Duodenal mucosa (tissue), 2 donors: Measurements from ENCODE around the gene IRF1.
"Not testable (repeated sequence)": the region's sequence is repeated elsewhere in the genome, so short reads cannot be mapped to it uniquely, and the experiment has no call there.

ENCODE experiments used
- H3K27ac ChIP-seq: one replicate; pipeline ENCODE4 v1.7.0; 2013; ENCODE audit warnings: low read depth, low read length
- H3K27me3 ChIP-seq, 2 donors: one replicate each; pipeline ENCODE4 v1.7.0; 2013; ENCODE audit warnings: low read length in 2 of 2, control low read depth in 1 of 2; ENCODE audit not compliant: insufficient read depth in 2 of 2, control insufficient read depth in 1 of 2
- H3K36me3 ChIP-seq, 2 donors: one replicate each; pipeline ENCODE4 v1.7.0; 2013; ENCODE audit warnings: low read length in 2 of 2, control low read depth in 1 of 2; ENCODE audit not compliant: insufficient read depth in 2 of 2, control insufficient read depth in 1 of 2
- H3K4me1 ChIP-seq, 2 donors: one replicate each; pipeline ENCODE4 v1.7.0; 2013; ENCODE audit warnings: low read length in 2 of 2, control low read depth in 1 of 2; ENCODE audit not compliant: insufficient read depth in 2 of 2, control insufficient read depth in 1 of 2
- H3K4me3 ChIP-seq, 2 donors: one replicate each; pipeline ENCODE4 v1.7.0; 2013; ENCODE audit warnings: low read length in 2 of 2, low read depth in 1 of 2
- H3K9ac ChIP-seq, 2 donors: one replicate each; pipeline ENCODE4 v1.7.0; 2013; ENCODE audit warnings: low read length in 2 of 2, low read depth in 1 of 2
- H3K9me3 ChIP-seq, 2 donors: one replicate each; pipeline ENCODE4 v1.7.0; 2013; ENCODE audit warnings: low read length in 2 of 2, control low read depth in 1 of 2; ENCODE audit not compliant: control insufficient read depth in 1 of 2

IRF1 gene

DNA sequence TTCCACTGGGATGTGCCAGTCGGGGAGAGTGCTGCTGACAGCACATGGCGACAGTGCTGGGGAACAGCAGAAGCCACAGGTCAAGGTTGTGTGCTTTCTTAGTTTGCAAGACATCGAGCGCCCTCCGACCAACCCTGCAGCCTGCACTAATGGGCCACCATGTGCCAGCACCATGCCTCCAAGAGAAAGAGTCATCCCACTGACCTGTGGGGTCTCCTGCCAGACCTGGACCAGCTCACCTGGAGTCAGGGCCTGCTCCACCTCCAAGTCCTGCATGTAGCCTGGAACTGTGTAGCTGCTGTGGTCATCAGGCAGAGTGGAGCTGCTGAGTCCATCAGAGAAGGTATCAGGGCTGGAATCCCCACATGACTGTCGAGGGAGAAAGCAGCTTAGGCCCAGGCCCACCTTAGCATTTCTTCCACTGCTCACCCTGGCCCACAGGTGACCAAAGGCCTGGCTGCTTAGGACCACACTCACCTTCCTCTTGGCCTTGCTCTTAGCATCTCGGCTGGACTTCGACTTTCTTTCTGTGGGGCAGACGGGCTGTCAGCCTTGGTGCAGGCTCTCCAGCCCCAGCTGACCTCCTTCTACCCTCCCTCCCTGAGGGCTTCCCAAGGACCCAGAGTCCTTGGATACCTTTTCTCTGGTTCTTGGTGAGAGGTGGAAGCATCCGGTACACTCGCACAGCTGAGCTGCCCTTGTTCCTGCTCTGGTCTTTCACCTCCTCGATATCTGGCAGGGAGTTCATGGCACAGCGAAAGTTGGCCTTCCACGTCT lies 4.1 kb downstream of the IRF1 start:
- H3K9ac ChIP-seq, result peak overlapping the region; percentile 10 to 95
- peak overlapping the region; percentile 13 for H3K27ac ChIP-seq
- H3K4me1 ChIP-seq, result peaks cover 55 to 57% of the 10 kb centered on the region in 2 donors
- peak overlapping the region; percentile 91 to 96 for H3K4me3 ChIP-seq
- H3K36me3 ChIP-seq, result peaks cover 64 to 69% of the 10 kb centered on the region in 2 donors
- no peaks in the 10 kb centered on the region for H3K9me3 ChIP-seq
- no peaks in the 10 kb centered on the region for H3K27me3 ChIP-seq

DNA sequence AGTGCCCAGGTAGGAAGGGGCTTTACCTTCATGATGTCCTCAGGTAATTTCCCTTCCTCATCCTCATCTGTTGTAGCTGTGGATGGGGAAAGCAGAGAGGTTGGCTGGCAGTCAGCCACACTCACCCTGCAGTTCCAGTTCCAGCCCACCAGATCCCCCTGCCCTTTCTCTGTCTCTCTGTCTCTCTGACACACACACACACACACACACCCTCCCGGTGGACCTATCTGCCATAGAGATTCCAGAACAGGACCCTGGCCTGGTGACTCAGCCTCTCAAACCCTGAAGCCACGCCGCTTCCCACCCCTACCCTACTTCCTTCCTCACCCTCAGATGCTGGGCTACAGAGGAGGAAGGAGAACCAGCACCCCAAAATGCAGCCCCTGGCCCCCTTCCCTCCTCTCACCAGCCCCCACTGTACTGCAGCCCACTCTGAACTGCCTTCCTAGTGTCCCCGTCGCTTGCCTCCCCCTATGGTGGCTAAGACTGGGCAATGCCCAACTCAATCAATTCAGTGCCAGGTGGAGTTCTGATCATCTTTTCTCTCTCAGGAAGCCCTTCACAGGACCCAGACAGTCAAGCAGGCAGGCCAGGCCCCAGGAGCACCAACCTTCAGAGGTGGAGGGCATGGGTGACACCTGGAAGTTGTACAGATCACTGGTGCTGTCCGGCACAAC lies 4.8 kb downstream of the IRF1 start:
- no peaks in the 10 kb centered on the region for H3K27me3 ChIP-seq
- H3K27ac ChIP-seq, result no peak overlapping the region
- peaks cover 53 to 57% of the 10 kb centered on the region in 2 donors for H3K4me1 ChIP-seq
- peak overlapping the region; percentile 28 to 96 for H3K4me3 ChIP-seq
- H3K9me3 ChIP-seq, result no peaks in the 10 kb centered on the region
- peaks cover 64 to 75% of the 10 kb centered on the region in 2 donors for H3K36me3 ChIP-seq
- H3K9ac ChIP-seq, result peak overlapping the region; percentile 10 to 40

DNA sequence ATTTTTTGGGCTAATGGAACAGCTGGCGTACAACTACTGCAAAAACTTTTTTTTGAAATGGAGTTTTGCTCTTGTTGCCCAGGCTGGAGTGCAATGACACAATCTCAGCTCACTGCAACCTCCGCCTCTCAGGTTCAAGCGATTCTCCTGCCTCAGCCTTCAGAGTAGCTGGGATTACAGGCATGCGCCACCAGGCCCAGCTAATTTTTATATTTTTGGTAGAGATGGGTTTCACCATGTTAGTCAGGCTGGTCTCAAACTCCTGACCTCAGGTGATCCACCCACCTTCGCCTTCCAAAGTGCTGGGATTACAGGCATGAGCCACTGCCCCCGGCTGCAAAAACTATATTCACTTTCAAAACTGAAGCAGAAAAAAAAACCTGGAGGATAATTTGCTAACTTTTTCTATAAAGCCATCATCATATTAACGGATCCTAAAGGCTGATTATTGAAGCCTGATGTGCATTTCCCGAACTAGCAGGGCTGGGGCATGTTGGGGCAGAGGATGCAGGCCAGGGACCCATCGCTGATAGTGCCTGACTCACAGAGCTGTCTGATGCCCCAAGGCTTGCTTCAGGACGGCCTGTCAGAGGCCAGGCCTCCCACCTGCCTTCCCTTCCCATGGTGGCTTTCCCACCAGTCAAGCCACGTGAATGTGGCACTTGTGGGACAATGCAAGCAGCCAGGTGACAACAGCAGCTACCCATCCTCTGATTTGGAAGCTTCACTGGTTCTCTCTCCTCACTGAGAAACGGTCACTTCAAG lies 5.5 kb downstream of the IRF1 start:
- Histone ChIP-seq H3K4me3 (peak overlapping the region in 1 of 2 donors; percentile 20), H3K9ac (peak overlapping the region in 1 of 2 donors; percentile 4), H3K36me3 (peaks cover 64 to 75% of the 10 kb centered on the region in 2 donors), H3K4me1 (peaks cover 54 to 59% of the 10 kb centered on the region in 2 donors)
- not testable (repeated sequence) for H3K27me3 ChIP-seq, H3K9me3 ChIP-seq, H3K27ac ChIP-seq

DNA sequence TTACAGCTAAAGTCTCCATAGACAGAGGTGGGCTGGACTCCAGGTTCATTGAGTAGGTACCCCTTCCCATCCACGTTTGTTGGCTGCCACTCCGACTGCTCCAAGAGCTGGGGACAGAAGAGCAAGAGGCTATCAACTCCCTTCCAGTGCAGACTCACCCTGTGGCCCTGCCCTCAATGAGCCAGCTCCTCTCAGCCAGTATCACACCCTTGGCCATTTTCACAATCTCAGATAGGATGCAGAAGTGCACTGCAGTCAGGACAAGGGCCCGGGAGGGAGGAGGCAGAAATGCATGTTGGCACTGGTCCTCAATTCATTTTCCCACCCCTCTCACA lies 6.2 kb downstream of the IRF1 start:
- Histone ChIP-seq H3K9ac (no peak overlapping the region), H3K36me3 (peaks cover 60 to 75% of the 10 kb centered on the region in 2 donors), H3K4me1 (peaks cover 61 to 66% of the 10 kb centered on the region in 2 donors), H3K27me3 (no peaks in the 10 kb centered on the region), H3K27ac (no peak overlapping the region), H3K9me3 (no peaks in the 10 kb centered on the region), H3K4me3 (no peak overlapping the region)

DNA sequence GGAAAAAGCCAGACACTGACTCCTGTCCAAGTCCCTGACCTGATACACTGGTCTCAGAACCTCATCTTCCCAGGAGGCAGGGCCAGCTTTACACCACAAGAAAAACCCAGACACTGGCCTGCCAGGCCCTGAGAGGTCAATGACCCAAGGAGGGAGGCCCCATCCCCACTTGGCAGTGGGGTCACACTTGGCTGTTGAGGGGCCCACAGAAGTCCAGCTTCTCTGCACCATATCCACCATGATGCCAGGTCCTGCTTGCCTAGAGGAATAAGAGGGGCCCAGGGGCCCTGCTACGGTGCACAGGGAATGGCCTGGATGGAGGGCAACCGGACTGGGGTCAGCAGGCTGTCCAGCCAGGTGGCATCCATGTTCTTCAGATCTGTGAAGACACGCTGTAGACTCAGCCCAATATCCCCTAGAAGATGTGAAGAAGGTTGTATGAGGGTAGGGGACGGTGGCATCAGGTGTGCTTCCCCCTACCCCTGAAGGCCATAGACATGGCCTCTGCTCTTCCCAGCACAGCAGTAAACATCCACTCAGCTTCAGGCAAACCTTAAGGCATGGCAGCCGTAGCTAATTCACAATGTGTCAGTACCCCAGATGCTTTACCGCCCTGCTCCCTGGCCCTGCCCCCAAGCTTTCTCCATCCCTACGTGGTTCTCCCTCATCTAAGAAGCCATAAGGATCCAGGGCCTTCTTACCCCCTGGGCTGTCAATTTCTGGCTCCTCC lies 6.7 kb downstream of the IRF1 start:
- H3K9me3 ChIP-seq, result no peaks in the 10 kb centered on the region
- no peak overlapping the region for H3K9ac ChIP-seq
- H3K36me3 ChIP-seq, result peaks cover 56 to 71% of the 10 kb centered on the region in 2 donors
- peaks cover 64 to 66% of the 10 kb centered on the region in 2 donors for H3K4me1 ChIP-seq
- no peaks in the 10 kb centered on the region for H3K27me3 ChIP-seq
- H3K4me3 ChIP-seq, result no peak overlapping the region
- no peak overlapping the region for H3K27ac ChIP-seq

DNA sequence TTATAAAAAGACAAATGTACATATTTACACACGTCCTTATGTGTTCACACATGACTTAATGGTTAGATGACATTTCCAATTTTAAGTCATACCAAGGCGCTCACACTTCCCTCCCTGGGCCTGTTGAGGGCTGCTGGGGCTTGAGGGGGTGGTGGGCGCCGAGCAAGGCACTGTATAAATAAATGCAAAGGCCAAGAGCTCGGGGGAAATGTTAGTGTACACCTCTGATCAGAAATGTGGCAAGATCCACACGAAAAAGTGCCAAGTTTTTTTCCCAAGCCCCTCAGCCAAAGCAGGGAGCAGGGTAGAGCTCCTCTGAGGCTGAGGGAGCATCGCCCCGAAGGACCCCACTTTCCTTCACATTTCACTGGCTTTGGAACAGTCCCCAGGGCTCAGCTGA lies 7.5 kb downstream of the IRF1 start:
- Histone ChIP-seq H3K9ac (no peak overlapping the region), H3K4me3 (no peak overlapping the region), H3K27ac (no peak overlapping the region), H3K4me1 (peaks cover 64 to 66% of the 10 kb centered on the region in 2 donors), H3K9me3 (no peaks in the 10 kb centered on the region), H3K36me3 (peaks cover 49 to 65% of the 10 kb centered on the region in 2 donors), H3K27me3 (no peaks in the 10 kb centered on the region)

DNA sequence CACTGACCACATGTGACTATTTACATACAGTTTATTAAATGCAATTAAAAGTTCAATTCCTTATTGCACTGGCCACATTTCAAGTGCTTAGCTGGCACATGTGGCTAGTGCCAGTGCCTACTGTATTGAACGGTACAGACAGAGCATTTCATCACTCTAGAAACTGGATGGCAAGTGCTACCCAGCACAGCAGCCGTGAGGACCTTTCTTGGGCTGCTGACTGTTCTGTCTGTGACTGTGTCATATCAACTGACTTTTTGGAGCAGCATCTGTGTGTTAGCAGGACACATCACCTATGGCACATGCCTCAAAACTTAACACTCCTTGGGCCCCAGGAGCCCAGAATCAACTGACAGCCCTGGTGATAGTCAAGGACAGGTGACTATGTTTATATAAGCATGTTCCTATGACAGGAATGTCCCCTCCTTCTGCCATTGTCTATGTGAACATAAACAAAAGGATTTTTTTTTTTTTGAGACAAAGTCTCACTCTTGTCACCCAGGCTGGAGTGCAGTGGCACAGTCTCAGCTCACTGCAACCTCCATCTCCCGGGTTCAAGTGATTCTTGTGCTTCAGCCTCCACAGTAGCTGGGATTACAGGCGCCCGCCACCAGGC lies 8.9 kb downstream of the IRF1 start:
- no peak overlapping the region for H3K27ac ChIP-seq
- peaks cover 64 to 66% of the 10 kb centered on the region in 2 donors for H3K4me1 ChIP-seq
- no peak overlapping the region for H3K4me3 ChIP-seq
- no peak overlapping the region for H3K9ac ChIP-seq
- H3K9me3 ChIP-seq, result no peaks in the 10 kb centered on the region
- no peaks in the 10 kb centered on the region for H3K27me3 ChIP-seq
- peaks cover 35 to 51% of the 10 kb centered on the region in 2 donors for H3K36me3 ChIP-seq

DNA sequence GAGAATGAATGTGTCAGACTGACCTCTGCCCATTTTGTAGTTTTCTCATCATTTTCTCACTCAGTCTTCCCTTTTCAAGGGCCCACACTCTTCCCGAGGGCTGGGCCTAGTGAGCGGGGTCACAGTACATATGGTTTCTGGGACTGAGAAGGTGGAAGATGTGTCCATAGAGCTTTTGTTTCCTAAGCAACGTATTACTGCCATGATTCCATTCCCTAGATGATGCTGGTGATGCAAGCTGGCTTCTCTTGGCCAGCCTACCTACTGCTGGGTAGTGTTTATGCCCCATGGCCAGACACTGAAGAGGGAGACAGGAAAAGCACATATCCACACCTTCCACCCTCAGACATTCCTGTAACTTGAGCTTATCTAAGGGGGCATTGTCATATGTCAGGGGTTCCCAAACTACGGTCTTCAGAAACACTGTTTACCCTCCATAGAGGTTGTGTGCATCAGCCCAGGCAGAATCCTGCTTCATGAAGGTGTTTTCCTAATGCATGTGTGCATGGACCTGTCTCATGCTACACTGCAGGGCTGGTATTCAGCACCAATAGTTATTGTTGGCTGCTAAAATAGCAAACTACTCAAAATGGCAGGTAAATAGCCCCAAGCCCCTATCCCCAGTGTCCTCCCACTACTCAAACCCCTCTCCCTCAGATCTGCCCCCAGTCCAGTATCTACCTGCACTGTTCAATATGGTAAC lies 9.5 kb downstream of the IRF1 start:
- H3K27ac ChIP-seq, result no peak overlapping the region
- H3K4me3 ChIP-seq, result no peak overlapping the region
- H3K27me3 ChIP-seq, result no peaks in the 10 kb centered on the region
- H3K4me1 ChIP-seq, result peaks cover 64 to 66% of the 10 kb centered on the region in 2 donors
- no peaks in the 10 kb centered on the region for H3K9me3 ChIP-seq
- H3K9ac ChIP-seq, result no peak overlapping the region
- peaks cover 28 to 44% of the 10 kb centered on the region in 2 donors for H3K36me3 ChIP-seq

DNA sequence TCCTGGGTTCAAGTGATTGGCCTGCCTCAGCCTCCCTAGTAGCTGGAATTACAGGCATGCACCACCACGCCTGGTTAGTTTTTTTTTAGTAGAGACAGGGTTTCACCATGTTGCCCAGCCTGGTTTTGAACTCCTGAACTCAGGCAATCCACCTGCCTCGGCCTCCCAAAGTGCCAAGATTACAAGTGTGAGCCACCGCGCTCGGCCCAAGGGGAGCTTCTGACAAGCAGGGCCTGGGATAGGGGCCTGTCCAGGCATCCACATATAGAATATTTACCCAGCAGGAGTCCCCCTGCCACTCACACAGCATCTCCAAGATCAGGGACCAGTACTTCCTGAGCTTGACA lies 10.1 kb downstream of the IRF1 start:
- Histone ChIP-seq H3K9me3 (no peaks in the 10 kb centered on the region), H3K36me3 (peaks cover 23 to 39% of the 10 kb centered on the region in 2 donors), H3K9ac (no peak overlapping the region), H3K4me1 (peaks cover 64 to 66% of the 10 kb centered on the region in 2 donors), H3K27me3 (no peaks in the 10 kb centered on the region), H3K27ac (no peak overlapping the region), H3K4me3 (no peak overlapping the region)
